Measurements from ENCODE around the gene ZIC1. TPM values are rescaled to one million over a fixed set of nuclear protein-coding genes. Genes with fewer than 3 reads are reported as not detected.

Gene ZIC1
- total RNA-seq, 5 donors from 2014 or later (not counting 1 experiment from before 2014, with no cell fraction given), result not detected

- H3K27ac ChIP-seq (ENCODE audit: low read length), result no peak overlapping the region
- no peaks in the 10 kb centered on the region for H3K36me3 ChIP-seq (ENCODE audit: control insufficient read depth in 2 of 2, extremely low read depth in 1 of 2, insufficient read depth in 1 of 2, low read length in 1 of 2)
- H3K36me3 Mint-ChIP-seq, result no peaks in the 10 kb centered on the region
- ChIA-PET CTCF (no interaction called here), POLR2A (no interaction called here)
- 37% methylated on average over 8 of the region's 27 CpGs for WGBS (ENCODE audit: insufficient coverage)
- peaks cover 23 to 87% of the 10 kb centered on the region in 2 experiments for H3K27me3 ChIP-seq (replicated peaks in 1 of 2; ENCODE audit: control insufficient read depth in 2 of 2, extremely low read depth in 1 of 2, insufficient read depth in 2 of 2, low read length in 1 of 2)
- peaks cover 26 to 35% (median 35%) of the 10 kb centered on the region in 3 donors for H3K4me1 Mint-ChIP-seq
- peaks cover 0 to 14% (median 9%) of the 10 kb centered on the region in 3 donors for H3K9me3 Mint-ChIP-seq
- H3K9me3 ChIP-seq, result no peaks in the 10 kb centered on the region
- H3K4me1 ChIP-seq (ENCODE audit: control insufficient read depth in 1 of 2, extremely low read depth in 1 of 2, insufficient read depth in 2 of 2, low read length in 2 of 2), result peaks cover 0 to 24% of the 10 kb centered on the region in 2 experiments
- H3K4me3 Mint-ChIP-seq, result peak overlapping the region in 1 of 3 donors; percentile 63
- peaks cover 61 to 85% of the 10 kb centered on the region in 2 donors for H3K27me3 Mint-ChIP-seq
- DNase-seq (no peak), ATAC-seq (replicated peaks in 1 of 4) (no peak)
- no peak overlapping the region for H3K4me3 ChIP-seq (ENCODE audit: control insufficient read depth in 1 of 2, extremely low read depth in 1 of 2, low read length in 1 of 2)
- no peak overlapping the region for H3K27ac Mint-ChIP-seq
Measured at GRCh38 chr3:147407498-147408187, 1.5 kb upstream of the ZIC1 start.

- Mint-ChIP-seq H3K36me3 (no peaks in the 10 kb centered on the region), H3K4me3 (peak overlapping the region in 1 of 3 donors; percentile 63), H3K4me1 (peaks cover 33 to 42% (median 40%) of the 10 kb centered on the region in 3 donors), H3K27me3 (peaks cover 62 to 85% of the 10 kb centered on the region in 2 donors), H3K9me3 (peaks cover 0 to 14% (median 7%) of the 10 kb centered on the region in 3 donors), H3K27ac (no peak overlapping the region)
- ATAC-seq (replicated peaks in 1 of 4) (no peak), DNase-seq (no peak)
- WGBS (ENCODE audit: insufficient coverage), result 14% methylated on average over 12 of the region's 28 CpGs
- peaks cover 2 to 31% of the 10 kb centered on the region in 2 experiments for H3K4me1 ChIP-seq (ENCODE audit: control insufficient read depth in 1 of 2, extremely low read depth in 1 of 2, insufficient read depth in 2 of 2, low read length in 2 of 2)
- no peak overlapping the region for H3K27ac ChIP-seq (ENCODE audit: low read length)
- H3K36me3 ChIP-seq (ENCODE audit: control insufficient read depth in 2 of 2, extremely low read depth in 1 of 2, insufficient read depth in 1 of 2, low read length in 1 of 2), result no peaks in the 10 kb centered on the region
- peaks cover 23 to 94% of the 10 kb centered on the region in 2 experiments for H3K27me3 ChIP-seq (replicated peaks in 1 of 2; ENCODE audit: control insufficient read depth in 2 of 2, extremely low read depth in 1 of 2, insufficient read depth in 2 of 2, low read length in 1 of 2)
- peak overlapping the region in 1 of 2 donors; percentile 52 for H3K4me3 ChIP-seq (ENCODE audit: control insufficient read depth in 1 of 2, extremely low read depth in 1 of 2, low read length in 1 of 2)
- no peaks in the 10 kb centered on the region for H3K9me3 ChIP-seq
- ChIA-PET POLR2A (no interaction called here), CTCF (no interaction called here)
Measured at GRCh38 chr3:147408188-147409100, 721 bp upstream of the ZIC1 start.

DNA sequence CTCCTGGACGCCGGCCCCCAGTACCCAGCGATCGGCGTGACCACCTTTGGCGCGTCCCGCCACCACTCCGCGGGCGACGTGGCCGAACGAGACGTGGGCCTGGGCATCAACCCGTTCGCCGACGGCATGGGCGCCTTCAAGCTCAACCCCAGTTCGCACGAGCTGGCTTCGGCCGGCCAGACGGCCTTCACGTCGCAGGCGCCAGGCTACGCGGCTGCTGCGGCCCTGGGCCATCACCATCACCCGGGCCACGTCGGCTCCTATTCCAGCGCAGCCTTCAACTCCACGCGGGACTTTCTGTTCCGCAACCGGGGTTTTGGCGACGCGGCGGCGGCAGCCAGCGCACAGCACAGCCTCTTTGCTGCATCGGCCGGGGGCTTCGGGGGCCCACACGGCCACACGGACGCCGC, 956 bp downstream of the ZIC1 start:
- CTCF ChIA-PET, result no interaction called here
- Mint-ChIP-seq H3K27ac (no peak overlapping the region), H3K9me3 (peaks cover 0 to 14% (median 5%) of the 10 kb centered on the region in 3 donors), H3K4me1 (peaks cover 37 to 46% (median 46%) of the 10 kb centered on the region in 3 donors), H3K36me3 (no peaks in the 10 kb centered on the region), H3K27me3 (peaks cover 65 to 84% of the 10 kb centered on the region in 2 donors), H3K4me3 (peak overlapping the region in 1 of 3 donors; percentile 79)
- no peak for ATAC-seq (replicated peaks in 1 of 4)
- H3K9me3 ChIP-seq, result no peaks in the 10 kb centered on the region
- peak overlapping the region in 1 of 2 donors; percentile 58 for H3K4me3 ChIP-seq (ENCODE audit: control insufficient read depth in 1 of 2, extremely low read depth in 1 of 2, low read length in 1 of 2)
- no peak overlapping the region for H3K27ac ChIP-seq (ENCODE audit: low read length)
- peaks cover 3 to 35% of the 10 kb centered on the region in 2 experiments for H3K4me1 ChIP-seq (ENCODE audit: control insufficient read depth in 1 of 2, extremely low read depth in 1 of 2, insufficient read depth in 2 of 2, low read length in 2 of 2)
- WGBS (ENCODE audit: insufficient coverage), result 13% methylated on average over 52 of the region's 52 CpGs
- H3K27me3 ChIP-seq (replicated peaks in 1 of 2; ENCODE audit: control insufficient read depth in 2 of 2, extremely low read depth in 1 of 2, insufficient read depth in 2 of 2, low read length in 1 of 2), result peaks cover 31 to 87% of the 10 kb centered on the region in 2 experiments
- POLR2A ChIA-PET, result no interaction called here
- DNase-seq, result no peak
- H3K36me3 ChIP-seq (ENCODE audit: control insufficient read depth in 2 of 2, extremely low read depth in 1 of 2, insufficient read depth in 1 of 2, low read length in 1 of 2), result no peaks in the 10 kb centered on the region

GRCh38 chr3:147410526-147411237, 1.5 kb downstream of the ZIC1 start:
- Mint-ChIP-seq H3K27ac (peak overlapping the region in 1 of 2 donors; percentile 11), H3K4me3 (peak overlapping the region in 2 of 3 donors; percentile 51 to 79), H3K27me3 (peaks cover 71 to 84% of the 10 kb centered on the region in 2 donors), H3K36me3 (no peaks in the 10 kb centered on the region), H3K4me1 (peaks cover 37 to 46% (median 46%) of the 10 kb centered on the region in 3 donors), H3K9me3 (peaks cover 0 to 17% (median 5%) of the 10 kb centered on the region in 3 donors)
- peak overlapping the region in 1 of 2 donors; percentile 77 for H3K4me3 ChIP-seq (ENCODE audit: control insufficient read depth in 1 of 2, extremely low read depth in 1 of 2, low read length in 1 of 2)
- no peak overlapping the region for H3K27ac ChIP-seq (ENCODE audit: low read length)
- H3K36me3 ChIP-seq (ENCODE audit: control insufficient read depth in 2 of 2, extremely low read depth in 1 of 2, insufficient read depth in 1 of 2, low read length in 1 of 2), result no peaks in the 10 kb centered on the region
- peaks cover 3 to 35% of the 10 kb centered on the region in 2 experiments for H3K4me1 ChIP-seq (ENCODE audit: control insufficient read depth in 1 of 2, extremely low read depth in 1 of 2, insufficient read depth in 2 of 2, low read length in 2 of 2)
- 11% methylated on average over 49 of the region's 61 CpGs for WGBS (ENCODE audit: insufficient coverage)
- ChIA-PET POLR2A (interaction anchor here in 1 of 2 donors (0.6 kb wide), 1 partner anchor 32 kb away, joined by 3 read pairs; no protein-coding TSS in a partner anchor), CTCF (no interaction called here)
- peak in 1 of 4 experiments; percentile 28 for ATAC-seq (replicated peaks in 1 of 4)
- no peaks in the 10 kb centered on the region for H3K9me3 ChIP-seq
- peaks cover 29 to 84% of the 10 kb centered on the region in 2 experiments for H3K27me3 ChIP-seq (replicated peaks in 1 of 2; ENCODE audit: control insufficient read depth in 2 of 2, extremely low read depth in 1 of 2, insufficient read depth in 2 of 2, low read length in 1 of 2)
- peak in 1 of 35 experiments; percentile 2 for DNase-seq

DNA sequence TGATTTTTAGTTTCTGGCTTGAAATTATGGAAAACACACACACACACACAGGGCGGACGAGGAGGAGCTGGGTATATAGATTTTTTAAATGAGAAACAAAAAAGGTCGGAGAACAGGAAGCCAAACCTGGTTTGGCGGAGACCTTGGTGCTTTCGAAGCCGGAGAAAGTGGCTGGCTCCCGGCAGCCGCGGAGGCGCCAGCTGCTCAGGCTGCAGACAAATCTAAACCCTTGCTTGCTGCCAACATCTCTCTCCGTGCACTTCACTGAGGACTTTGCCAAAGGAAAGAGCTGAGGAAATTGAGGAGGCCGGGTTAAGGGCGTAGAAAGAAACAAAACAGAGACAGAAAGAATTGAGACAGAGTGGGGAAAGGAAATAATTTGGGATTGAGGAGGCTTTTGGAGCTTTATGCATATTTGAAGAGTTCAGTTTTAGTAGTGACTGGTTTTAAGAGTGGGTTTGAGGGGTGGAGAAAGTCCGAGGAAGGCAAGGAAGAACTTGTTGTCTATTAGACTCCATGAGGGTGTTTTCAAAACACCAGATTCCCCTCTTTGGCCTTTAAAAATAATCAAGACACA, 2.2 kb downstream of the ZIC1 start:
- CTCF ChIA-PET, result no interaction called here
- 0% methylated on average over 2 of the region's 14 CpGs for WGBS (ENCODE audit: insufficient coverage)
- H3K9me3 Mint-ChIP-seq, result peaks cover 0 to 17% (median 5%) of the 10 kb centered on the region in 3 donors

More for the DNA sequence above, 2.2 kb downstream of the ZIC1 start:
- peak overlapping the region in 1 of 2 donors; percentile 77 for H3K4me3 ChIP-seq (ENCODE audit: control insufficient read depth in 1 of 2, extremely low read depth in 1 of 2, low read length in 1 of 2)
- no peak overlapping the region for H3K27ac ChIP-seq (ENCODE audit: low read length)
- ATAC-seq (replicated peaks in 1 of 4) (no peak), DNase-seq (no peak)
- H3K4me1 Mint-ChIP-seq, result peaks cover 37 to 46% (median 46%) of the 10 kb centered on the region in 3 donors
- H3K36me3 Mint-ChIP-seq, result no peaks in the 10 kb centered on the region
- peaks cover 70 to 80% of the 10 kb centered on the region in 2 donors for H3K27me3 Mint-ChIP-seq
- peaks cover 32 to 78% of the 10 kb centered on the region in 2 experiments for H3K27me3 ChIP-seq (replicated peaks in 1 of 2; ENCODE audit: control insufficient read depth in 2 of 2, extremely low read depth in 1 of 2, insufficient read depth in 2 of 2, low read length in 1 of 2)
- H3K27ac Mint-ChIP-seq, result peak overlapping the region in 1 of 2 donors; percentile 0
- peak overlapping the region in 2 of 3 donors; percentile 51 to 79 for H3K4me3 Mint-ChIP-seq
- no peaks in the 10 kb centered on the region for H3K36me3 ChIP-seq (ENCODE audit: control insufficient read depth in 2 of 2, extremely low read depth in 1 of 2, insufficient read depth in 1 of 2, low read length in 1 of 2)
- POLR2A ChIA-PET, result interaction anchor here in 1 of 2 donors (0.6 kb wide), 1 partner anchor 32 kb away, joined by 3 read pairs; no protein-coding TSS in a partner anchor
- H3K4me1 ChIP-seq (ENCODE audit: control insufficient read depth in 1 of 2, extremely low read depth in 1 of 2, insufficient read depth in 2 of 2, low read length in 2 of 2), result peaks cover 3 to 35% of the 10 kb centered on the region in 2 experiments
- no peaks in the 10 kb centered on the region for H3K9me3 ChIP-seq

All from T-cell (primary cell).